IMR-90 (cell line): ENCODE measurements around the gene EFCAB9.

ENCODE experiments used
- BHLHE40 ChIP-seq: fragments of 150-350 bp; IDR thresholded peaks from 2 replicates; pipeline ENCODE4 v1.6.1; 2016; ENCODE audit warnings: mild to moderate bottlenecking, low read depth, low read length
- CEBPB ChIP-seq: IDR thresholded peaks from 2 replicates; pipeline ENCODE4 v1.6.1; 2012; ENCODE audit warnings: low read depth, low read length, improper control_type of control experiment
- CHD1 ChIP-seq: IDR thresholded peaks from 2 replicates; pipeline ENCODE4 v1.6.1; 2012; ENCODE audit warnings: low read depth, low read length, improper control_type of control experiment
- FOS ChIP-seq: fragments of 150-350 bp; IDR thresholded peaks from 2 replicates; pipeline ENCODE4 v1.6.1; 2016; ENCODE audit warnings: low read depth, low read length
- MAFK ChIP-seq: IDR thresholded peaks from 2 replicates; pipeline ENCODE4 v1.6.1; 2012; ENCODE audit warnings: low read depth, low read length, improper control_type of control experiment
- NFE2L2 ChIP-seq: fragments of 150-350 bp; IDR thresholded peaks from 2 replicates; pipeline ENCODE4 v1.6.1; 2016; ENCODE audit warnings: low read depth, mild to moderate bottlenecking, low read length
- POLR2A ChIP-seq: IDR thresholded peaks from 2 replicates; pipeline ENCODE4 v1.6.1; 2012; ENCODE audit warnings: mild to moderate bottlenecking, low read depth, low read length
- RAD21 ChIP-seq: IDR thresholded peaks from 2 replicates; pipeline ENCODE4 v1.6.1; 2012; ENCODE audit warnings: low read length, improper control_type of control experiment
- SMC3 ChIP-seq: fragments of 150-350 bp; IDR thresholded peaks from 2 replicates; pipeline ENCODE4 v1.6.1; 2016; ENCODE audit warnings: low read depth, mild to moderate bottlenecking, antibody characterized with exemption, low read length, moderate library complexity
- TF ChIP-seq, protein P1 (sequence below): fragments of 150-350 bp; IDR thresholded peaks from 2 replicates; pipeline ENCODE4 v1.6.1; 2016; ENCODE audit warnings: low read depth, mild to moderate bottlenecking, low read length, moderate library complexity, borderline replicate concordance
- TF ChIP-seq, protein P2 (sequence below): conservative IDR thresholded peaks from 2 replicates; pipeline ENCODE4 v1.5.1; 2012; ENCODE audit warnings: mild to moderate bottlenecking, low read depth, low read length, improper control_type of control experiment
- TF ChIP-seq, protein P3 (sequence below): fragments of 150-350 bp; IDR thresholded peaks from 2 replicates; pipeline ENCODE4 v1.6.1; 2017; ENCODE audit warnings: mild to moderate bottlenecking, antibody characterized with exemption, low read length, low read depth

DNA sequence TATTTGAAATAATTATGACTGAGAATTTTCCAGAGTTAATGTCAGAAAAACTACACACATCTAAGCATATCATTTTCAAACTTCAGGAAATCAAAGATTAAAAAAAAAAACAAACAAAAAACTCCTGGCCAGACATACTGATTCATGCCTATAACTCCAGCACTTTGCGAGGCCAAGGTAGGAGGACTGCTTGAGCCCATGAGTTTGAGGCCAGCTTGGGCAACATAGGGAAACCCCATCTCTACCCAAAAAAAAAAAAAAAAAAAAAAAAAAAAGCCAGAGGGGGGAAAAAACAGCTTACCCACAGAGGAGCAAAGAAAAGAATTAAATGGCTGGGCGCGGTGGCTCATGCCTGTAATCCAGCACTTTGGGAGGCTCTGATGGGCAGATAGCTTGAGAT is 22.4 kb downstream of the EFCAB9 start:
- TF ChIP-seq, protein P1, sequence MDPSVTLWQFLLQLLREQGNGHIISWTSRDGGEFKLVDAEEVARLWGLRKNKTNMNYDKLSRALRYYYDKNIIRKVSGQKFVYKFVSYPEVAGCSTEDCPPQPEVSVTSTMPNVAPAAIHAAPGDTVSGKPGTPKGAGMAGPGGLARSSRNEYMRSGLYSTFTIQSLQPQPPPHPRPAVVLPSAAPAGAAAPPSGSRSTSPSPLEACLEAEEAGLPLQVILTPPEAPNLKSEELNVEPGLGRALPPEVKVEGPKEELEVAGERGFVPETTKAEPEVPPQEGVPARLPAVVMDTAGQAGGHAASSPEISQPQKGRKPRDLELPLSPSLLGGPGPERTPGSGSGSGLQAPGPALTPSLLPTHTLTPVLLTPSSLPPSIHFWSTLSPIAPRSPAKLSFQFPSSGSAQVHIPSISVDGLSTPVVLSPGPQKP: no peak
- no peak for TF ChIP-seq NFE2L2
- no peak for TF ChIP-seq FOS
- TF ChIP-seq, protein P2, sequence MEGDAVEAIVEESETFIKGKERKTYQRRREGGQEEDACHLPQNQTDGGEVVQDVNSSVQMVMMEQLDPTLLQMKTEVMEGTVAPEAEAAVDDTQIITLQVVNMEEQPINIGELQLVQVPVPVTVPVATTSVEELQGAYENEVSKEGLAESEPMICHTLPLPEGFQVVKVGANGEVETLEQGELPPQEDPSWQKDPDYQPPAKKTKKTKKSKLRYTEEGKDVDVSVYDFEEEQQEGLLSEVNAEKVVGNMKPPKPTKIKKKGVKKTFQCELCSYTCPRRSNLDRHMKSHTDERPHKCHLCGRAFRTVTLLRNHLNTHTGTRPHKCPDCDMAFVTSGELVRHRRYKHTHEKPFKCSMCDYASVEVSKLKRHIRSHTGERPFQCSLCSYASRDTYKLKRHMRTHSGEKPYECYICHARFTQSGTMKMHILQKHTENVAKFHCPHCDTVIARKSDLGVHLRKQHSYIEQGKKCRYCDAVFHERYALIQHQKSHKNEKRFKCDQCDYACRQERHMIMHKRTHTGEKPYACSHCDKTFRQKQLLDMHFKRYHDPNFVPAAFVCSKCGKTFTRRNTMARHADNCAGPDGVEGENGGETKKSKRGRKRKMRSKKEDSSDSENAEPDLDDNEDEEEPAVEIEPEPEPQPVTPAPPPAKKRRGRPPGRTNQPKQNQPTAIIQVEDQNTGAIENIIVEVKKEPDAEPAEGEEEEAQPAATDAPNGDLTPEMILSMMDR: no peak
- no peak for TF ChIP-seq POLR2A
- TF ChIP-seq RAD21: no peak
- no peak for TF ChIP-seq BHLHE40
- TF ChIP-seq, protein P3, sequence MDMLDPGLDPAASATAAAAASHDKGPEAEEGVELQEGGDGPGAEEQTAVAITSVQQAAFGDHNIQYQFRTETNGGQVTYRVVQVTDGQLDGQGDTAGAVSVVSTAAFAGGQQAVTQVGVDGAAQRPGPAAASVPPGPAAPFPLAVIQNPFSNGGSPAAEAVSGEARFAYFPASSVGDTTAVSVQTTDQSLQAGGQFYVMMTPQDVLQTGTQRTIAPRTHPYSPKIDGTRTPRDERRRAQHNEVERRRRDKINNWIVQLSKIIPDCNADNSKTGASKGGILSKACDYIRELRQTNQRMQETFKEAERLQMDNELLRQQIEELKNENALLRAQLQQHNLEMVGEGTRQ: no peak
- no peak for TF ChIP-seq SMC3
- no peak for TF ChIP-seq CHD1
- TF ChIP-seq MAFK: no peak
- TF ChIP-seq CEBPB: no peak
